Calu3 (cell line): Measurements from ENCODE around the gene CHEK2. TPM values are rescaled to one million over a fixed set of nuclear protein-coding genes. Genes with fewer than 3 reads are reported as not detected.
"Not testable (repeated sequence)": the region's sequence is repeated elsewhere in the genome, so short reads cannot be mapped to it uniquely, and the experiment has no call there.

ENCODE experiments used
- BruUV-seq: library from RNA; stranded (reverse); fragments of 400-500 nt; replicated peaks from 2 replicates; lab custom pipeline; 2021; lab: Mats Ljungman, UMichigan
- CTCF ChIA-PET: fragments of 300-600 bp; sonication (Branson Sonifier 250); formaldehyde crosslinking; loops from one replicate; lab custom pipeline; 2022; ENCODE audit warnings: antibody characterized with exemption; lab: Charles Lee
- DNase-seq: peaks from one replicate; pipeline ENCODE4 v3.0.0; 2022
- H3K27ac Mint-ChIP-seq: one replicate; pipeline ENCODE4 v1.8.0; 2022; ENCODE audit warnings: mixed read lengths; ENCODE audit not compliant: unreplicated experiment
- H3K27me3 Mint-ChIP-seq: one replicate; pipeline ENCODE4 v1.8.0; 2022; ENCODE audit warnings: mixed read lengths; ENCODE audit not compliant: unreplicated experiment
- H3K36me3 Mint-ChIP-seq: one replicate; pipeline ENCODE4 v1.8.0; 2022; ENCODE audit warnings: mild to moderate bottlenecking, moderate library complexity, mixed read lengths; ENCODE audit not compliant: insufficient read depth, unreplicated experiment
- H3K4me1 Mint-ChIP-seq: one replicate; pipeline ENCODE4 v1.8.0; 2022; ENCODE audit warnings: mild to moderate bottlenecking, low read depth, mixed read lengths; ENCODE audit not compliant: unreplicated experiment
- H3K4me3 Mint-ChIP-seq: one replicate; pipeline ENCODE4 v1.8.0; 2022; ENCODE audit warnings: mild to moderate bottlenecking, low read depth, moderate library complexity, mixed read lengths; ENCODE audit not compliant: unreplicated experiment
- H3K9me3 Mint-ChIP-seq: one replicate; pipeline ENCODE4 v1.8.0; 2022; ENCODE audit warnings: low read depth, mixed read lengths; ENCODE audit not compliant: unreplicated experiment
- intact Hi-C: fragments of 100-400 bp; cut with micrococcal nuclease; formaldehyde crosslinking; loops from one replicate; pipeline ENCODE4 v1.10.0; 2022; ENCODE audit not compliant: unreplicated experiment
- total RNA-seq: library from RNA; stranded (reverse); gene quantifications from 2 replicates; pipeline ENCODE4 v1.2.3, GENCODE V29; 2022
- TF ChIP-seq, protein P1 (sequence below): fragments of 200-600 bp; IDR thresholded peaks from one replicate; pipeline ENCODE4 v1.8.0; 2022; ENCODE audit warnings: antibody characterized with exemption; ENCODE audit not compliant: unreplicated experiment

CHEK2 gene
- total RNA-seq, 1 experiment from 2014 or later = 27.0 TPM

DNA sequence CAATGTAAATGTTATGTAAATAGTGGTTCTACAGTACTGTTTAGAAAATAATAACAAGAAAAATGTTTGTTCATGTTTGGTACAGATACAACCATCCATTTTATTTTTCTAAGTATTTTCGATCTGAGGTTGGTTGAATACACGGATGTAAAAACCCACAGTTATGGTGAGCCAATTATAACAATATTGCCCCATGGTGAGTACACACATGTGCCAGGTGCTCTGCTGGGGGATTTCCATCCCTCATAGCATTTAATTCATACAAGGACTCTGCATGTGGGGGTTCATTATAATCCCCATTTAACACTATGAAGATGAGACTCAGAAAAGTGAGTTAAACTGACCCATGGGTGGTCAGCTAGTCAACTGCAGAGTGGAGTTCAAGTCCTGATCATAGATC is 38.7 kb downstream of the CHEK2 start:
- H3K36me3 Mint-ChIP-seq = no peaks in the 10 kb centered on the region
- H3K4me3 Mint-ChIP-seq = no peak overlapping the region
- BruUV-seq = no TSS peak

DNA sequence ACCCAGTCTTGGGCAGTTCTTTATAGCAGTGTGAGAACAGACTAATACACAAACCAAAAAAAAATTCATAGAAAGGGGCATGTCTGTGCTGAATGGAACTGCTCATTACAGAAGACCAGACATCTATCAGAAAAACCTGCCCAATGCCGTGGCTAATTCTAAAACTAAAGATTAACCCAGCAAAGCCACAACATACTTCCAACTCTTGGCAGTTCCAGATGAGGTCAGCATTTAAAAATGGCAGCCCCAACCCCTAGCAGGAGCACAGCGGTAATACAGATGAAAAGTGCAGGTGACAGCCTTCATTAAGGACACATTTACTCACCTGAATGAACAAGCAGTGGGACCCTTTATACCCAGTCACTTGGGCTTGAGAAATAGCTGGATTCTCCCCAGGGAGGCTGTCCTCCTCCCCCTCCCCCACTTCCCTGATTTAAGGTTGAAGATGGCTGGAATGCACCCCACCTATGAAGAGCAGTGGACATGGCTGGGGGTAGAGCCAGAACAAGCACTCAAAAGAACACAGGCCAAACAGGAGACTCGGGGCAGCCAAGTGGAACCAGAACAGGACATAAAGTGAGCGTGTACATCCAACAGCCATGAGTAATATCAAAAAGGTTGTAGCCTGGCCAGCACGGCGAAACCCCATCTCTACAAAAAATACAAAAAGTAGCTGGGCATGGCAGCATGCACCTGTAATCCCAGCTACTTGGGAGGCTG is 48.4 kb downstream of the CHEK2 start:
- H3K27me3 Mint-ChIP-seq, H3K4me3 Mint-ChIP-seq, BruUV-seq, H3K36me3 Mint-ChIP-seq, CTCF ChIA-PET, H3K9me3 Mint-ChIP-seq, intact Hi-C loops, DNase-seq, H3K27ac Mint-ChIP-seq, H3K4me1 Mint-ChIP-seq: not testable (repeated sequence)

More for the DNA sequence above, 38.7 kb downstream of the CHEK2 start:
- DNase-seq = no peak
- no peaks in the 10 kb centered on the region for H3K27me3 Mint-ChIP-seq
- no peaks in the 10 kb centered on the region for H3K4me1 Mint-ChIP-seq
- TF ChIP-seq, protein P1, sequence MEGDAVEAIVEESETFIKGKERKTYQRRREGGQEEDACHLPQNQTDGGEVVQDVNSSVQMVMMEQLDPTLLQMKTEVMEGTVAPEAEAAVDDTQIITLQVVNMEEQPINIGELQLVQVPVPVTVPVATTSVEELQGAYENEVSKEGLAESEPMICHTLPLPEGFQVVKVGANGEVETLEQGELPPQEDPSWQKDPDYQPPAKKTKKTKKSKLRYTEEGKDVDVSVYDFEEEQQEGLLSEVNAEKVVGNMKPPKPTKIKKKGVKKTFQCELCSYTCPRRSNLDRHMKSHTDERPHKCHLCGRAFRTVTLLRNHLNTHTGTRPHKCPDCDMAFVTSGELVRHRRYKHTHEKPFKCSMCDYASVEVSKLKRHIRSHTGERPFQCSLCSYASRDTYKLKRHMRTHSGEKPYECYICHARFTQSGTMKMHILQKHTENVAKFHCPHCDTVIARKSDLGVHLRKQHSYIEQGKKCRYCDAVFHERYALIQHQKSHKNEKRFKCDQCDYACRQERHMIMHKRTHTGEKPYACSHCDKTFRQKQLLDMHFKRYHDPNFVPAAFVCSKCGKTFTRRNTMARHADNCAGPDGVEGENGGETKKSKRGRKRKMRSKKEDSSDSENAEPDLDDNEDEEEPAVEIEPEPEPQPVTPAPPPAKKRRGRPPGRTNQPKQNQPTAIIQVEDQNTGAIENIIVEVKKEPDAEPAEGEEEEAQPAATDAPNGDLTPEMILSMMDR = no peak
- H3K27ac Mint-ChIP-seq = no peak overlapping the region
- intact Hi-C loops = no loop called here
- CTCF ChIA-PET = interaction anchor here (0.7 kb wide), 1 partner anchor 92 kb away, joined by 5 read pairs; no protein-coding TSS in a partner anchor
- no peaks in the 10 kb centered on the region for H3K9me3 Mint-ChIP-seq

DNA sequence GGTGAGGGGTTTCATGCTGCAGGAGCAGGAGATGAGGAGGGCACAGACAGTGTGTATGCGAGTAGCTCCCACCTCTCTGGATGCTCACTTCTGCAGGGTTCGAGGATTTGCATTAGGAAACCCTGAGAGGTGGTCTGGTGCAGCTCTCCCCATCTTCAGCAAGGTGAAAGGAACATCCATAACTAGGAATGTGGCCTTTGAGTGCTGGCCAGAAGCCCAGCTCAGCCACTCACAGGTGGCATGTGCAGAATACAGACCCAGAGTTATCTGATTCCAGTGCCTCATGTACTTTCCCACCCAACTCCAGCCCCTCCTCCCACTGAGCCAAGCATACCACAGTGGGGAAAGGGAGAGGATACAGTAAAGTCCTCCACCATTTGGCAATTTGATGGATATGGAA is 51.8 kb downstream of the CHEK2 start:
- intact Hi-C loops, DNase-seq, H3K36me3 Mint-ChIP-seq, H3K9me3 Mint-ChIP-seq, H3K4me1 Mint-ChIP-seq, CTCF ChIA-PET, H3K27me3 Mint-ChIP-seq, H3K27ac Mint-ChIP-seq, BruUV-seq, H3K4me3 Mint-ChIP-seq: not testable (repeated sequence)

DNA sequence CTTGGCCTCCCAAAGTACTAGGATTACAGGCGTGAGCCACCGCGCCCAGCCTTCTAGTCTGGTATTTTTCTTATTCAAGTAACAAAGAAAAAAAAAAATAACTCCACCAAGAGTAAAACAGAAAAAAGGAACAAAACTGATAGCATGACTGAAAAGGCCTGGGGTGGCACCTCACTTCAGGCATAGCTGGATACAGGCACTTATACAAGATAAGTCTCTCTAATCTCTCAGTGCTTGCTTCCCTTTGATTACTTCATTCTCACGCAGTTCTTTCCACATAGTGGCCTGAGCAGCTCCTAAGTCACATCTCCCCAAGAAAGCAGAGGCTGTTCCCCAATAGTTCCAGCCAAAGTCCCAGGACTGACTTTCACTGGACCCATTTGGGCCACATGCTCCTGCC is 58.7 kb downstream of the CHEK2 start:
- CTCF ChIA-PET, intact Hi-C loops, H3K27me3 Mint-ChIP-seq, BruUV-seq, H3K27ac Mint-ChIP-seq, H3K9me3 Mint-ChIP-seq, H3K4me3 Mint-ChIP-seq, H3K4me1 Mint-ChIP-seq, DNase-seq: not testable (repeated sequence)
- H3K36me3 Mint-ChIP-seq = peaks cover 20% of the 10 kb centered on the region

DNA sequence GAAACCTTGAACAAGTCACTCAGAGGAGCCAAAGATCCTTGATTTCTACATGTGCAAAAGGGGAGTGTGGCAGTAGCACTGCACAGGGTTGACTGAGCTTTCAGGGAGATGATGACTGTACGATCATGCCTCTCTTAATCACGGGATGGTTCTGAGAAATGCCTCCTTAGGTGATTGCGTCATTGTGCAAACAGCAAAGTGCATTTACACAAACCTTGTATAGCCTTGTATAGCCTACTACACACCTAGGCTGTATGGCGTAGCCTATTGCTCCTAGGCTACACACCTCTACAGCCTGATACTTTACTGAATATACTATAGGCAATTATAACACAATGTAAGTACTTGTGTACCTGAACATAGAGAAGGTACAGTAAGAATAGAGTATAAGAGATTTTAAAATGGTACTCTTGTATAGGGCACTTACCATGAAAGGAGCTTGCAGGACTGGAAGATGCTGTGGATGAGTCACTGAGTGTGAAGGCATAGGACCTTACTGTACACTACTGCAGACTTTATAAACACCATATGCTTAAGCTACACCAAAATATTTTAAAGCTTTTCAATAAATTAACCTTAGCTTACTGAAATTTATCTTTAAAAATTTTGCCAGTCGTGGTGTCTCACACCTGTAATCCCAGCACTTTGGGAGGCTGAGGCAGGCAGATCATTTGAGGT is 60.7 kb downstream of the CHEK2 start:
- H3K36me3 Mint-ChIP-seq = peaks cover 20% of the 10 kb centered on the region
- CTCF ChIA-PET = interaction anchor here (0.7 kb wide), 1 partner anchor 10 kb away, joined by 3 read pairs; no protein-coding TSS in a partner anchor
- intact Hi-C loops, DNase-seq, H3K27ac Mint-ChIP-seq, H3K27me3 Mint-ChIP-seq, H3K9me3 Mint-ChIP-seq, H3K4me1 Mint-ChIP-seq: not testable (repeated sequence)
- BruUV-seq = TSS peak; percentile 70
- peak overlapping the region; percentile 76 for H3K4me3 Mint-ChIP-seq

DNA sequence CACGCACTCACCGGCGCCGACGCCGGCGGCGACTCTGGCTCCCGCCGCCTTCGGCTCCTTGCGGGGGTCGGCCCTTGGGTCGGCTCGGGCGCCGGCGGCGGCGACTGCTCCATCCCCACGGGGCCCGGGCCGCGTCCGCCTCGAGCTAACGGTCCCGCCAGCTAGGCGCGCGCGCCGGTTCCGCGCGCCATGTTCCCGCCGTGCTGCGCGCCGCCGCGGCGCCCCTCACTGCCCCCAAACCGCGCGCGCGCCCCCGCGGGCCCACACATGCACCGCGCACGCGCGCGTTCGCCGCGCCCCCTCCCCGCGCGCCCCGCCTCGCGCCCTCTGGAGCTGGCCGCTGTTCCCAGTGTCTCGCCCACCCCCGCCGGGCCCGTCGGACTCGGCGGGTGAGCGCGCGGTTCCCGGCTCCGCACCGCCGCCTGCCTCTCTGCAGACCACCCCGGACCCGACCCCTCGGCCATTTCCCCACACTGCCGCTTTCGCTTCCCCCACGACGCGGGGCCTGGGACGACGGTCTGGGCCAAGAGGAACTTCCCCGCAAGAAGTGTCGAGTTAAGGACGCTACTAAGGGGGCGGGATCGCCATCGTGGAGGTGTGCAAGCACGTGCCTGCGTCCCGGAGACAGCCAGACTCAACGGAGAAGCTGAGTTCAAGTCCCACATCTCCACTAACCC is 61.9 kb downstream of the CHEK2 start, which contains the start of gene TTC28:
Gene TTC28 (minus strand): TSS at position 230 of the 677 bp plus-strand sequence. CDS start 117 bp downstream, at position 113.
- BruUV-seq, H3K4me1 Mint-ChIP-seq, H3K9me3 Mint-ChIP-seq, intact Hi-C loops, H3K27me3 Mint-ChIP-seq: not testable (repeated sequence)
- CTCF ChIA-PET = interaction anchor here (1.8 kb wide), 1 partner anchor 79 kb away, joined by 3 read pairs; no protein-coding TSS in a partner anchor
- Mint-ChIP-seq H3K36me3 (peaks cover 20% of the 10 kb centered on the region), H3K4me3 (peak within 1 kb of the TSS; percentile 76), H3K27ac (peak within 1 kb of the TSS; percentile 81)
- peak; percentile 72 for DNase-seq

DNA sequence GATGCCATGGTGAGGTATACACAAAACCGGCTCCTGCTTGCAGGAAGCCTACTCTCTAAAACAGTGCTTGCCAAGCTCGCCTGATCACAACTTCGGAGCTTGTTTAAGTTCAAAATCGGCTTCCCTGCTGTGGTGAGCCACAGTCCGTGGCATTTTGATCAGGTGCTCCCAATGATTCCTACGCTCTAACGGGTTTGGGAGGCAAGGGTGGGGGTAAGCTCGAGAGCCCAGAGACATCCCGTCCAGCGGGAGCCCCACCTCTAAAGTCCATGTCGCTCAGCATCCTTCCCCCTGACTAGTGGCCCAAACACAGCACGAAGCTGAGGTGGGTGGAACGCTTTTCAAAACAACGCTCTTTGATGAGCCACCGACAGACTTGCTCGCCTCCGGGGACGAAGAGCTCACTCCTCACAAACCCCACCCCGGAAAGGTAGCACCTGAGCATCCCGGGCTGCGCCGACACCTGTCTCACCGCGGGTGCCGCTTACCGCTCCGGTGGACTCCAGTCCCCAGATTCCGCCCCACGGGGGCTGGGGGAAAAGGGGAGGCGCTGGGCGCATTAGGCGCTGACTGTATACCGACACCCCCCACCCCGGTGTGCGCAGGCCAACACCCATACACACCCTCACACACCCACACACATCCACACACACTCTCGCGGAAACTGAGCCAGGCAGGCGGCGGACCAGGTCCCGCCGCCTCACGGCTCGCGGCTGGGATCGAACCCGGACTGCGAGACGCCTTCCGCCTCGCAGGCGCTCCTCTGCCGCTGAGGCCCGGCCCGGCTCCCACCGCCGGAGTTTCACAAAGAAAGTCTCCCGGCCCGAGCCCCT is 62.6 kb downstream of the CHEK2 start:
- CTCF ChIA-PET = interaction anchor here (0.5 to 1.8 kb wide), 3 partner anchors 78 to 226 kb away, joined by 3 to 5 read pairs (median 5); no protein-coding TSS in a partner anchor
- BruUV-seq, H3K27ac Mint-ChIP-seq, H3K9me3 Mint-ChIP-seq, intact Hi-C loops, H3K27me3 Mint-ChIP-seq: not testable (repeated sequence)
- peaks cover 20% of the 10 kb centered on the region for H3K36me3 Mint-ChIP-seq
- peak; percentile 22 for DNase-seq
- peaks cover 12% of the 10 kb centered on the region for H3K4me1 Mint-ChIP-seq
- peak overlapping the region; percentile 76 for H3K4me3 Mint-ChIP-seq

DNA sequence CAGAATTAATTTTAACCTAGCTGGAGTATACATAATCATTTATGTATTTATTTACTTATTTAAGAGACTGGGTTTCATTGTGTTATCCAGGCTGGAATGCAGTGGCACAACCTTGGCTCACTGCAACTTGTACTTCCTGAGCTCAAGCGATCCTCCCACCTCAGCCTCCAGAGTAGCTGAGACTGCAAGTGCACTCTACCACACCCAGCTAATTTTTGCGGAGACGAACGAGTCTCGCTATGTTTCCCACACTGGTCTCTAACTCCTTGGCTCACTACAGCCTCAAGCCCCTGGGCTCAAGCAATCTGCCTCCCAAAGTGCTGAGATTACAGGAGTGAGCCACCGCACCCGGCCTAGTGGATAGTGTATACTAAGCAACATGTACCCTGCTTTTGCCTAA is 63.5 kb downstream of the CHEK2 start:
- peaks cover 20% of the 10 kb centered on the region for H3K36me3 Mint-ChIP-seq
- H3K27ac Mint-ChIP-seq, H3K9me3 Mint-ChIP-seq, intact Hi-C loops, H3K27me3 Mint-ChIP-seq, DNase-seq, H3K4me3 Mint-ChIP-seq, BruUV-seq: not testable (repeated sequence)
- CTCF ChIA-PET = interaction anchor here (0.5 to 1.8 kb wide), 2 partner anchors 78 to 227 kb away, joined by 3 to 5 read pairs; no protein-coding TSS in a partner anchor
- H3K4me1 Mint-ChIP-seq = peaks cover 16% of the 10 kb centered on the region
